ENCODE results near the gene ZNF165.
A peak's percentile ranks its signal among the peaks of the same experiment; 100 is the strongest.

ZNF165 gene

GRCh38 chr6:28124350-28124970, 44.1 kb downstream of the ZNF165 start, which contains the start of gene ZSCAN16:
Gene ZSCAN16, plus strand, starts transcription at chr6:28124609. Its CDS starts 835 bp downstream, at chr6:28125444.
- DNase-seq = no peak

- DNase-seq = no peak
These were observed 44.6 kb downstream of the ZNF165 start for GRCh38 chr6:28124971-28125353.

DNA sequence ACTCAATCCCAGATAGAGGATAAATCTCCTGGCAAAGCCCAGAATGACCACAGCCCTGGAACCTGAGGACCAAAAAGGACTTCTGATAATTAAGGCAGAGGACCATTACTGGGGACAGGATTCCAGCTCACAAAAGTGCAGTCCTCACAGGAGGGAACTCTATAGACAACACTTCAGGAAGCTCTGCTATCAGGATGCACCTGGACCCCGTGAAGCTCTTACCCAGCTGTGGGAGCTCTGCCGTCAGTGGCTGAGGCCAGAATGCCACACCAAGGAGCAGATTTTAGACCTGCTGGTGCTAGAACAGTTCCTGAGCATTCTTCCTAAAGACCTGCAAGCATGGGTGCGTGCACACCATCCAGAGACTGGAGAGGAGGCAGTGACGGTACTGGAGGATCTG, 45.0 kb downstream of the ZNF165 start:
- no peak for DNase-seq

DNA sequence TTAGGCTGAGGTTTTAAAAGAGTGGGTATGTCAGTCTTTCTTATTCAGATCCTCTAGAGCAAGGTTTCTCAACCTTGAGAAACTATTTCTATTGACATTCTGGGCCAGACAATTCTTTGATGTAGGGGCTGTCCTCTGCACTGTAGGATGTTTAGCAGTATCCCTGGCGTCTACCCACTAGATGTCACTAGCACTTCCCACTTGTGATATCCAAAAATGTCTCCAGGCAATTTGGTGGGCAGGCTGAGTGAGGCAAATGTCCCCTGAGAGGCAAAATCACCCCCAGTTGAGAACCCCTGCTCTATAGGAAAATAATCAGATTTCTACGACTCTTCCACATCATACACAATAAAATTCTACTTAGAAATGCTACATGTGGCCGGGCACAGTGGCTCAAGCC, 53.6 kb downstream of the ZNF165 start:
- DNase-seq = no peak

GRCh38 chr6:28134716-28135115, 54.3 kb downstream of the ZNF165 start:
- DNase-seq = no peak

- no peak for DNase-seq
These were observed 55.0 kb downstream of the ZNF165 start for GRCh38 chr6:28135393-28135792.

DNA sequence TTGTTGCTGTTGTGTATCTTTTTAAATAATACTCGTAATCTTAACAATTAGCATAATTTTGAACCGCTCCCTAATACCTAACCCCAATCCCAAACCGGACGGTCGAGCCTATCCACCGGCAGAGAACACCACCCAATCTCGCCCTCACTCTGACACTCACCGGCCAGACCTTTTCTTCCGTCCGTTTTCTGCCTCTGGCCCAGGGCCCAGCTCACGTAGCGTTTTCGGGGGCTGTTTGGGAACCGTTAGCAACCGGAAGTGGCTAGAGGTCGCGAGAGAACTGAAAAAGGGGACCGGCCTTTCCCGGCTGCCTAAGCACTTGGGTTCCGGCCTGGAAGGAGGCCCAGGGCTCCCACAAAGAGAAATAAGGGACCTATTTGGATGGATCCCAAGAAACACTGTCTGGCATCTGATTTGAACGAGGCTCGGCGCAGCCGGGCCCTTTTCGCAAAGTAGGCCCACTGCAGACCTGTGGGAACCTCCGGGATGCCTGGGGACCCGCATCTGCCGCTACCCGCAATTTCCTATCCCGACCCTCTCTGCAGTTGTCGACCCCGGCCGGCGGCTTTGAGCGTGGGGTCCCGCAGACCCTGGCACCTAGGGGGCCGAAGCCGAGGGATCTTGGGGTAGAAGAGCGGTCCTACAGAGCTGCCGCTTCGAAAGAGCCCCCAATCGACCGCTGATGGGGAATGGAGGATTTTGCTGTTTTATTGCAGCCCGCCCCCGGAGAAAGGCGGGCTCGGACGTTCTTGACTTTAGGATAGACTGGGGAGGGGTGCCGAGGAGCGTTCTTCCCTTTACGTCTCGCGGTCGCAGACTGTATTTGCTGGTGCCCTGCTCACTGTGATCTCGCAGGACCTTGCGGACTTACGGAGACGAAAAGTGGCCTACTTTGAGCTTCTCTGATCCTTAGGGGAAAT, 56.5 kb downstream of the ZNF165 start:
- DNase-seq = peak; percentile 53

DNA sequence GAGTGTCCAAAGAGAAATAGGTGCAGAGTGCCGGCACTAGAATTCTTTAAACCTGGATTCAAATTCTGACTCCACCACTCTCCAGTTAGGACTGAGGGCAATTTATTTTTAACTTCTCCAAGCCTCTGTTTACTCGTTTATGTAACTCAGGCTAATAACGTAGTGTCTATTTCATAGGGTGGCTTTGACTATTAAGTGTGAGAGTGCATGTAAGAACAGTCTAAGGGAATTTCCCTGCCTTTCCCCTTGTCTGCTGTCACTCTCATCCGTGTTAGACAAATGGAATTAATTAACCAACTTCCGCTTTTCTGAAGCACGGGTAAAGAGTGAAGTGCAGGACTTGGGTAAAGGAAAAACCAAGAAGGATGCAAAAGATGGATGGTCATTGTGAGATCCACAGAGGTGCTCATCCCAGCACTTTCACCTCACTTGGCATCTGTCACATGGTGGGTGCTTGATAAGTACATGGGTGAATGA, 57.2 kb downstream of the ZNF165 start:
- DNase-seq = no peak
